Muscle layer of duodenum (tissue), 2 donors: Measurements from ENCODE around the gene CD200R1.

Experiments used
- H3K27ac ChIP-seq: one replicate; pipeline ENCODE4 v1.7.0; 2013; ENCODE audit warnings: mild to moderate bottlenecking, low read length
- H3K27me3 ChIP-seq: one replicate; pipeline ENCODE4 v1.7.0; 2013; ENCODE audit warnings: low read depth, mild to moderate bottlenecking, control low read depth, low read length
- H3K36me3 ChIP-seq, 2 donors: one replicate each; pipeline ENCODE4 v1.7.0; 2013; ENCODE audit warnings: low read length in 2 of 2, control low read depth in 1 of 2, mild to moderate bottlenecking in 1 of 2; ENCODE audit not compliant: insufficient read depth in 2 of 2, control insufficient read depth in 1 of 2
- H3K4me1 ChIP-seq, 2 donors: one replicate each; pipeline ENCODE4 v1.7.0; 2013; ENCODE audit warnings: low read length in 2 of 2, mild to moderate bottlenecking in 2 of 2, control low read depth in 1 of 2, moderate library complexity in 1 of 2; ENCODE audit not compliant: insufficient read depth in 2 of 2, control insufficient read depth in 1 of 2
- H3K4me3 ChIP-seq, 2 donors: one replicate each; pipeline ENCODE4 v1.7.0; 2013; ENCODE audit warnings: low read length in 2 of 2, low read depth in 1 of 2, mild to moderate bottlenecking in 1 of 2
- H3K9me3 ChIP-seq, 2 donors: one replicate each; pipeline ENCODE4 v1.7.0; 2013; ENCODE audit warnings: low read length in 2 of 2, control low read depth in 1 of 2, mild to moderate bottlenecking in 1 of 2; ENCODE audit not compliant: control insufficient read depth in 1 of 2
- donor health status: healthy.

CD200R1 gene, protein sequence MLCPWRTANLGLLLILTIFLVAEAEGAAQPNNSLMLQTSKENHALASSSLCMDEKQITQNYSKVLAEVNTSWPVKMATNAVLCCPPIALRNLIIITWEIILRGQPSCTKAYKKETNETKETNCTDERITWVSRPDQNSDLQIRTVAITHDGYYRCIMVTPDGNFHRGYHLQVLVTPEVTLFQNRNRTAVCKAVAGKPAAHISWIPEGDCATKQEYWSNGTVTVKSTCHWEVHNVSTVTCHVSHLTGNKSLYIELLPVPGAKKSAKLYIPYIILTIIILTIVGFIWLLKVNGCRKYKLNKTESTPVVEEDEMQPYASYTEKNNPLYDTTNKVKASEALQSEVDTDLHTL

DNA sequence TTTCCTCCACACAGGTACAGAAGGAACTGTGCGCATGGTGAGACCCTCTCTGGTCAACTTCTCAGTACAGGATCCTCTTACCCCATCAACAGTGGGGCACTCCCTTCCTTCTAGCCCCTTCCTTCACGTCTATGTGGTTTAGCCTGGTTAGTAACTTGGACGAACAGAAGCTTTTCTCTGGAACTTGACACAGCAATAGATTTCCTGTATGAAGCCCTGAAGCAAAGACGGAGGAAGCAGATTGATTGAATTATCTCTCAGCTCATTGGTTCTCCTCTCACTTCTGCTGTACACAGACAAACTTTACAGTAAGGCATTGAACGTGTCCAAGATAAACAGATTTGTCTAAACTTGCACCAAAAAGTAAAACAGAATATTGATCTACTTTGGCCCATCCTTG is at the start of gene CD200R1:
Gene CD200R1, minus strand, starts transcription at position 210 of the 400 bp plus-strand sequence. CDS start 246 bp downstream, outside the sequence.
- Histone ChIP-seq H3K4me3 (peak within 1 kb of the TSS in 1 of 2 donors; percentile 45), H3K4me1 (no peaks in the 10 kb centered on the region), H3K9me3 (no peaks in the 10 kb centered on the region), H3K27me3 (no peaks in the 10 kb centered on the region), H3K27ac (peak within 1 kb of the TSS; percentile 36), H3K36me3 (no peaks in the 10 kb centered on the region)

DNA sequence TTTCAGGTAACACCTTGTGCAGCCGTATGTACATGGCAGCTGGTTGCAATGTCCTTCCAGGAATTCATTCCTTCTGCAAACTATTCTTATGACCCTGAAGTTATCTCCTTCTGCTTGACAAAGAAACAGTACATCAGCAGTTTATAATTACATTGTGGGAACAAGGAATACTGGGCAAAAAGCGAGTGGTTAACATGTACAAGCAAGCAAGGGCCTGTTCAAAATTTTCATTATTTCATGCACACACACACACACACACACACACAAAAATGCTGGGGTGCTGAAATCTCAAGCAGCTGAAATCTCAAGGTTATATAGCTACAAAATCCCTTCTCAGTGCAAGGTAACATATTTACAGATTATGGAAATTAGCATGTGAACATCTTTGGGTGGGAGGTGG is 46.6 kb upstream of the CD200R1 start:
- Histone ChIP-seq H3K27me3 (no peaks in the 10 kb centered on the region), H3K4me3 (no peak overlapping the region), H3K9me3 (no peaks in the 10 kb centered on the region), H3K27ac (no peak overlapping the region), H3K4me1 (peaks cover 8 to 15% of the 10 kb centered on the region in 2 donors), H3K36me3 (peaks cover 0 to 2% of the 10 kb centered on the region in 2 donors)

DNA sequence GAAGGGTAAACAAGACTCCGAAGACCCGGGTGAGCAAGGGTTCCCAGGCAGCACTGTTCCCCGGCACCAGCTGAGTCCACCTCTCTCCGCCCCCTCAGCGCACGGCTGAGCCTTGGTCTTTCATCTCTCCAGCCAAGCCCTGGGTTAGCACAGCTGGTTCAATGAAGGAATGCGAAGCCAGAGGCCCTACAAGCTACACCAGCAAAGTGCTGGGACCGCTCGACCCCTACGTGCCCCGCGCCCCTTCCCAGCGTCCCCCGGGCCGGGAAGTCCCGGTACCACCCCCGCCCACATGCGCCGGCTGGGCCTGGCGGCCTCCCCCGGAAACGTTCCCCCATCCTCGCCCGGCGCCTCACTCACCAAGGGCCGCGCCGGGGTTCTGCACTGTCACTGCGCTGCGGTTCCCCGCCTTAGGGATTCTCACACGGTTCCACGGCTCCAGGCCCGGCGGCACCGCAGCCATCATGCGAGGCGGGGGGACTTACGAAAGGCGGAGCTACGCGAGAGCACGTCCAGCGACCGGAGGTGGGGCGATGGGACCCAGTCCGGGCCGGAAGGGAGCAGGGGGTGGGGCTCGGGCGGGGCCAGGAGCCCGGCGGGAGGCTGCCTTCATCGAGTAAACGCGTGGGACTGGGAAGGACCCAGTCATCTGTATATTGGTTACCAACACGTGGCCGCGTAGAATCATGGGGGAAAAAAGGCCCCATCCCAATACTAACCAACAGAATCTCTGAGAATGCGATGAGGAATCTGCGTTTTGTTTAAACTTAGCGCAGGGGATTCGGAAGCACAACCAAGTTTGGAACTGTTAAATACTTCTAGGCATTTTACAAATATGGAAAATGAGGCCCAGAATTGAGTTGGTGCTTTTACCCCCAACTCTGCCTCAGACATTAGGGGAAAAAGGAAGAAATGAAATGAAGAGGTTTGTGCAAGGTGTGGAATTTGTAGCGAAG is 44.6 kb upstream of the CD200R1 start:
- Histone ChIP-seq H3K27ac (peak overlapping the region; percentile 95), H3K4me1 (peaks cover 8 to 15% of the 10 kb centered on the region in 2 donors), H3K4me3 (peak overlapping the region; percentile 87 to 89), H3K27me3 (no peaks in the 10 kb centered on the region), H3K36me3 (peaks cover 12 to 14% of the 10 kb centered on the region in 2 donors), H3K9me3 (no peaks in the 10 kb centered on the region)

- Histone ChIP-seq H3K9me3 (no peaks in the 10 kb centered on the region), H3K27ac (peak overlapping the region; percentile 93), H3K27me3 (no peaks in the 10 kb centered on the region), H3K36me3 (peaks cover 12 to 17% of the 10 kb centered on the region in 2 donors), H3K4me1 (peaks cover 8 to 15% of the 10 kb centered on the region in 2 donors), H3K4me3 (peak overlapping the region; percentile 87 to 89)
These were observed 43.8 kb upstream of the CD200R1 start for GRCh38 chr3:113018536-113019181.

GRCh38 chr3:113013593-113013992 is 38.7 kb upstream of the CD200R1 start:
- H3K9me3 ChIP-seq = no peaks in the 10 kb centered on the region
- H3K4me1 ChIP-seq = peaks cover 0 to 9% of the 10 kb centered on the region in 2 donors
- peaks cover 20 to 31% of the 10 kb centered on the region in 2 donors for H3K36me3 ChIP-seq
- H3K27me3 ChIP-seq = no peaks in the 10 kb centered on the region
- H3K27ac ChIP-seq = no peak overlapping the region
- H3K4me3 ChIP-seq = no peak overlapping the region

DNA sequence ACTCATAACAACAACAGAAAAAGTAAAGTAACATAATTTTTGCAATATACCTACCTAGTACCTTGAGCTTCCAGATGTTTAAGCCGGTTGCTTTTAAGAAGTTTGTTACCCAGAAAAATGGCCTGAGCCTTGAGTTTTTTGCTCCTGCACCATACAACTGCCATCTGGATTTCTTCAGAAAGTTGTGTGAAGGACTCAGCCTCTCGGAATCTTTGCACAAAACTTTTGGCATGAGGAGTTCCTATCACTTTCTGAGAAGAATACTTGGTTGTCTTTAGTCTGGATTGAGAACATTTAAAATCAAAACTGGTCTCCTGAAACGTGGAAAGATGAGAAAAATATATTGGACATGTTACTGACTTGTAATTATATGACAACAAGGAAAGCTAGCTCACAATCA is 33.2 kb upstream of the CD200R1 start:
- Histone ChIP-seq H3K9me3 (no peaks in the 10 kb centered on the region), H3K27ac (no peak overlapping the region), H3K4me1 (peaks cover 0 to 10% of the 10 kb centered on the region in 2 donors), H3K36me3 (peaks cover 36 to 67% of the 10 kb centered on the region in 2 donors), H3K4me3 (no peak overlapping the region), H3K27me3 (no peaks in the 10 kb centered on the region)

GRCh38 chr3:113006359-113007056 is 31.6 kb upstream of the CD200R1 start:
- Histone ChIP-seq H3K27me3 (no peaks in the 10 kb centered on the region), H3K9me3 (no peaks in the 10 kb centered on the region), H3K4me1 (peaks cover 0 to 17% of the 10 kb centered on the region in 2 donors), H3K4me3 (no peak overlapping the region), H3K36me3 (peaks cover 47 to 63% of the 10 kb centered on the region in 2 donors), H3K27ac (no peak overlapping the region)

DNA sequence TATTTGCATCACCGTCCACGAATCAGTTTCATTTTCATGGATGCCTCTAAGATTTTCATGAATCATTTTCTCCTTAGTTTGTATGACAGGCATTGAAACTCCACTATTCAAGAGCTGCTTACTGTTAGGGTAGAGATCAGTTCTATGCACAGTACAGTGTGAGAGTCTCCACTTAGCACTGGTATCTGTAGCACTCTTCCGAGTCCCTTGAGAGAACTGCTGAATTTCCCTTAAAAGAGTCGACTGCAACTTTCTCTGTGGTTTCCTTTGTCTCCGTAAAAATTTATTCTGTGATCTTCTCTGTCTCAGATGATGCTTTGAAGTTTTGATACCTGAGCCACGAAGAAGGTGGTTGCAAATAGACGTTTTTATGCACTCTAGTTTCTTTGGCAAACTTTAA is 30.7 kb upstream of the CD200R1 start:
- peaks cover 56 to 69% of the 10 kb centered on the region in 2 donors for H3K36me3 ChIP-seq
- H3K27ac ChIP-seq = no peak overlapping the region
- peaks cover 0 to 17% of the 10 kb centered on the region in 2 donors for H3K4me1 ChIP-seq

GRCh38 chr3:113002679-113003078 is 27.8 kb upstream of the CD200R1 start:
- Histone ChIP-seq H3K27ac (no peak overlapping the region), H3K36me3 (peaks cover 54 to 71% of the 10 kb centered on the region in 2 donors)

More for the DNA sequence above, 30.7 kb upstream of the CD200R1 start:
- no peaks in the 10 kb centered on the region for H3K9me3 ChIP-seq
- no peaks in the 10 kb centered on the region for H3K27me3 ChIP-seq
- no peak overlapping the region for H3K4me3 ChIP-seq

GRCh38 chr3:113002037-113002436 is 27.1 kb upstream of the CD200R1 start:
- Histone ChIP-seq H3K9me3 (no peaks in the 10 kb centered on the region), H3K36me3 (peaks cover 52 to 67% of the 10 kb centered on the region in 2 donors), H3K4me3 (no peak overlapping the region), H3K27me3 (no peaks in the 10 kb centered on the region), H3K4me1 (peaks cover 0 to 7% of the 10 kb centered on the region in 2 donors), H3K27ac (no peak overlapping the region)

More at GRCh38 chr3:113002679-113003078, 27.8 kb upstream of the CD200R1 start:
- Histone ChIP-seq H3K4me3 (no peak overlapping the region), H3K4me1 (peaks cover 0 to 10% of the 10 kb centered on the region in 2 donors), H3K9me3 (no peaks in the 10 kb centered on the region), H3K27me3 (no peaks in the 10 kb centered on the region)
